Fibroblast of skin of right biceps (primary cell): ENCODE results near the gene FAIM2.

ENCODE experiments used
- DNase-seq: peaks from one replicate; pipeline ENCODE4 v3.0.0-alpha.2; 2013

The FAIM2 gene

DNA sequence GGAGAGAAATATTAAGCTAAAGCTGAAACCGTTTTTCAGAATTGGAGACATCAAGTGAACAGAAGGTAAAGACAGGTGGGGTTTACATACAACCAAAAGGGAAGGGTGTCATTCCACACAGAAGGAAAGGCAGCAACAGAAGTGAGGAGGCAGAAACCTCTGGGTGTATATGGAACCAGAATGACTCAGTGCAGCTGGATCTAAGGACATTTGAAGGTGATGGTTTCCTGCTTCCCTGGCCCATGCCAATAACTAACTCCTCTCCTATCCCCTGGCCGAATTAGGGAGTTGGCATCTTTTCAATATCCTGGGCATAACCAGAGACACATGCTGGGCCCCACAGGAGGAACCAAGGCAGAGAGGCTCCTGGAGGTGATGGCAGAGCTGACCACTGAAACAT is 83.9 kb downstream of the FAIM2 start:
- no peak for DNase-seq

DNA sequence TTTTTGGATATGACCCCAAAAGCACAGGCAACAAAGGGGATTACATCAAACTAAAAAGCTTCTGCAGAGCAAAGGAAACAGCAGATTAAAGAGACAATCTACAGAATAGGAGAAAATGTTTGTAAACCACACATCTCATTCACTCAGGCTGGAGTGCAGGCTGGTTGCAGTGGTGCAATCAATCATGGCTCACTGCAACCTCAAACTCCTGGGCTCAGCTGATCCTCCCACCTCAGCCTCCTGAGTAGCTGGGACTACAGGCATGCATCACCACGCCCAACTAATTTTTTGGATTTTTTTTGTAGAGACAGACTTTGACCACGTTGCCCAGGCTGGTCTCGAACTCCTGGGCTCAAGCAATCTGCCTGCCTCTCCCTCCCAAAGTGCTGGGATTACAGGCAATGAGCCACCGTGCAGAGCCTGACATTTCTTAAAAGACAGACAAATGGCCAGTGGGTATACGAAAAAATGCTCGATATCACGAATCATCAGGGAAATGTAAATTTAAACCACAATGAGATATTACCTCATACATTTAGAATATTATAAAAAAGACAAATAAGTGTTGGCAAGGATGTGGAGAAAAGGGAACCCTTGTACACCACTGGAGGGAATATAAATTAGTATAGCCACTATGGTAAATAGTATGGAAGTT is 85.3 kb downstream of the FAIM2 start:
- DNase-seq = peak; percentile 57
